Neuronal stem cell (in vitro differentiated cells): Measurements from ENCODE around the gene LPIN1.
A peak's percentile ranks its signal among the peaks of the same experiment; 100 is the strongest.

Source experiments
- DNase-seq: peaks from one replicate; pipeline ENCODE4 v3.0.0-alpha.2; 2013; ENCODE audit warnings: low spot score
- H2AFZ ChIP-seq: one replicate; pipeline ENCODE4 v1.6.1; 2013; ENCODE audit warnings: mild to moderate bottlenecking, low read length, inconsistent platforms
- H2AK5ac ChIP-seq: 2 replicates; pipeline ENCODE4 v1.6.1; 2013; ENCODE audit warnings: low read depth, mild to moderate bottlenecking, inconsistent platforms, low read length, moderate library complexity, mixed read lengths
- H2BK120ac ChIP-seq: 2 replicates; pipeline ENCODE4 v1.6.1; 2013; ENCODE audit warnings: low read depth, mild to moderate bottlenecking, inconsistent platforms, low read length, moderate library complexity, mixed read lengths
- H2BK12ac ChIP-seq: one replicate; pipeline ENCODE4 v1.6.1; 2013; ENCODE audit warnings: low read length, inconsistent platforms
- H2BK15ac ChIP-seq: 2 replicates; pipeline ENCODE4 v1.6.1; 2013; ENCODE audit warnings: mild to moderate bottlenecking, low read length, inconsistent platforms, mixed read lengths
- H2BK5ac ChIP-seq: one replicate; pipeline ENCODE4 v1.6.1; 2013; ENCODE audit warnings: inconsistent platforms, mild to moderate bottlenecking, low read length, moderate library complexity
- H3K14ac ChIP-seq: one replicate; pipeline ENCODE4 v1.6.1; 2013; ENCODE audit warnings: low read length, inconsistent platforms
- H3K18ac ChIP-seq: 2 replicates; pipeline ENCODE4 v1.6.1; 2013; ENCODE audit warnings: low read length, inconsistent platforms
- H3K23ac ChIP-seq: 2 replicates; pipeline ENCODE4 v1.6.1; 2013; ENCODE audit warnings: low read depth, mild to moderate bottlenecking, mixed read lengths, low read length, inconsistent platforms; ENCODE audit not compliant: poor library complexity
- H3K27ac ChIP-seq: replicated peaks from 3 replicates; pipeline ENCODE4 v1.5.1; 2013; ENCODE audit warnings: low read length, inconsistent platforms
- H3K27me3 ChIP-seq, 3 experiments: 2 replicates each; pipeline ENCODE4 v1.6.1; 2013; ENCODE audit warnings: low read length in 3 of 3, mild to moderate bottlenecking in 2 of 3, inconsistent platforms in 1 of 3, low read depth in 1 of 3, mixed read lengths in 1 of 3, moderate library complexity in 1 of 3; ENCODE audit not compliant: control insufficient read depth in 3 of 3, insufficient read depth in 3 of 3
- H3K36me3 ChIP-seq, 2 donors: replicated peaks in 1 of 2; 2 replicates each; pipeline ENCODE4 v1.6.1; 2013; ENCODE audit warnings: low read length in 2 of 2; ENCODE audit not compliant: control insufficient read depth in 2 of 2, insufficient read depth in 2 of 2
- H3K4ac ChIP-seq: 2 replicates; pipeline ENCODE4 v1.6.1; 2013; ENCODE audit warnings: inconsistent platforms, mild to moderate bottlenecking, low read length, moderate library complexity
- H3K4me1 ChIP-seq, 2 donors: 1 replicate in 1 of 2; 2 replicates in 1 of 2; pipeline ENCODE4 v1.6.1; 2013; ENCODE audit warnings: low read length in 2 of 2, low read depth in 1 of 2; ENCODE audit not compliant: control insufficient read depth in 2 of 2, insufficient read depth in 1 of 2
- H3K4me2 ChIP-seq: one replicate; pipeline ENCODE4 v1.6.1; 2013; ENCODE audit warnings: mild to moderate bottlenecking, low read length, inconsistent platforms; ENCODE audit not compliant: insufficient read depth, poor library complexity, severe bottlenecking
- H3K4me3 ChIP-seq, 2 donors: 2 replicates each; pipeline ENCODE4 v1.5.1; 2013; ENCODE audit warnings: low read length in 2 of 2, mild to moderate bottlenecking in 2 of 2, inconsistent platforms in 1 of 2, moderate library complexity in 1 of 2
- H3K79me1 ChIP-seq: one replicate; pipeline ENCODE4 v1.6.1; 2013; ENCODE audit warnings: low read depth, mild to moderate bottlenecking, inconsistent platforms, low read length, moderate library complexity
- H3K9ac ChIP-seq: one replicate; pipeline ENCODE4 v1.6.1; 2013; ENCODE audit warnings: mild to moderate bottlenecking, low read depth, low read length, inconsistent platforms; ENCODE audit not compliant: poor library complexity
- H3K9me3 ChIP-seq, 2 donors: replicated peaks in 1 of 2; 2 replicates each; pipeline versions ENCODE3 to v1.6.1; 2013; ENCODE audit warnings: low read length in 2 of 2, mild to moderate bottlenecking in 2 of 2, inconsistent platforms in 1 of 2, low read depth in 1 of 2, mixed read lengths in 1 of 2, moderate library complexity in 1 of 2; ENCODE audit not compliant: control insufficient read depth in 2 of 2, insufficient read depth in 1 of 2
- H4K8ac ChIP-seq: one replicate; pipeline ENCODE4 v1.6.1; 2013; ENCODE audit warnings: low read depth, mild to moderate bottlenecking, inconsistent platforms, low read length, moderate library complexity
- H4K91ac ChIP-seq: one replicate; pipeline ENCODE4 v1.6.1; 2013; ENCODE audit warnings: low read length, low read depth, mild to moderate bottlenecking, inconsistent platforms; ENCODE audit not compliant: poor library complexity
- WGBS, 2 donors: extraction: QIAGEN DNeasy Blood & Tissue Kit; methylation state at CpG; one replicate each; pipeline ENCODE4 v1.1.7; 2013; ENCODE audit warnings: missing lambda C conversion rate in 2 of 2, mixed read lengths in 1 of 2; ENCODE audit not compliant: insufficient read length in 2 of 2, insufficient replicate concordance in 1 of 2; ENCODE audit errors: extremely low coverage in 2 of 2; 5-methylcytosine and 5-hydroxymethylcytosine counted together

Gene LPIN1

DNA sequence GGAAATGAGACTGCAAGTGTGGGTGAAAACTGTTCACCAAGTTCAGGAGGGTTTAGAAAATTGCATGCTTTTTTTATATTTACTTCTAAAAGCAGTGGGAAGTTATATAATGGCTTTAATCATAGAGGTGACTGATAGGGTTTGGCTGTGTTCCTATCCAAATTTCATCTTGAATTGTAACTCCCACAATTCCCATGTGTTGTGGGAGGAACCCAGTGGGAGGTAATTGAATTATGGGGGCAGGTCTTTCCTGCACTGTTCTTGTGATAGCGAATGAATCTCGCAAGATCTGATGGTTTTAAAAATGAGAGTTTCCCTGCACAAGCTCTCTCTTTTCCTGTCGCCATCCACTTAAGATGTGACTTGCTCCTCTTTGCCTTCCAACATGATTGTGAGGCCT lies 40.7 kb upstream of the LPIN1 start:
- Histone ChIP-seq H3K4me1 (no peaks in the 10 kb centered on the region), H3K27me3 (no peaks in the 10 kb centered on the region), H2BK120ac (no peak overlapping the region), H3K14ac (no peak overlapping the region), H2AK5ac (no peak overlapping the region), H3K18ac (no peak overlapping the region), H2BK12ac (no peak overlapping the region), H2BK5ac (no peak overlapping the region), H3K79me1 (no peaks in the 10 kb centered on the region), H3K9me3 (peaks cover 0 to 4% of the 10 kb centered on the region in 2 donors), H2BK15ac (no peak overlapping the region), H2AFZ (no peak overlapping the region), H3K4me3 (no peak overlapping the region), H4K91ac (no peak overlapping the region), H3K4ac (no peak overlapping the region), H3K23ac (no peak overlapping the region), H3K9ac (no peak overlapping the region), H3K36me3 (no peaks in the 10 kb centered on the region), H4K8ac (no peak overlapping the region), H3K27ac (no peak overlapping the region), H3K4me2 (no peak overlapping the region)
- no CpG with 5 or more reads among the region's 3 CpGs for WGBS, 2 donors
- DNase-seq = no peak

DNA sequence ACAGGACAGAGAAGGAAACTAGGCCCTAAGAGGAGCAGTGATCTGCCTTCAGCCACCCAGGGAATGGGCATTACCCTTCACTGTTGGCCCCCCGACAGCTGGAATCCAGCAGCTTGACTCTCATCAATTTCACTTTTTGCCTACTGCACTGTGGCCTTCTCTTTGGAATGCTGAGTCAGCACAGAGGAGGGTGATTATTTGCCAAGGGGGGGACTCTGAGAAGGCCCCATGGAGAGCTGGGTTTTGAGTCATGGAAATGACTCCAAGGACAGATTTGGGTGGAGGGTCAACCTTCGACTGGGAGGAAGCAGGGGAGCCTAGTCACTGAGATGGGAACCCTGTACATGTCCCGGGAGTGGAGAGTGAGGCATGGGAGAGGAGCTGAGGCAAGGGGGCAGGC lies 38.3 kb upstream of the LPIN1 start:
- H3K27ac ChIP-seq = no peak overlapping the region
- no peak overlapping the region for H2BK120ac ChIP-seq
- no peak overlapping the region for H4K8ac ChIP-seq
- no peak overlapping the region for H4K91ac ChIP-seq
- no peak overlapping the region for H3K23ac ChIP-seq
- H2BK5ac ChIP-seq = no peak overlapping the region
- H2BK15ac ChIP-seq = no peak overlapping the region
- no peak overlapping the region for H3K4me3 ChIP-seq
- no peak overlapping the region for H3K14ac ChIP-seq
- no peak for DNase-seq
- no peak overlapping the region for H3K4ac ChIP-seq
- H3K27me3 ChIP-seq = peaks cover 0 to 14% (median 0%) of the 10 kb centered on the region in 3 experiments
- H3K4me2 ChIP-seq = no peak overlapping the region
- peak overlapping the region; percentile 21 for H3K18ac ChIP-seq
- peaks cover 0 to 4% of the 10 kb centered on the region in 2 donors for H3K9me3 ChIP-seq
- no CpG with 5 or more reads among the region's 3 CpGs for WGBS, 2 donors
- H3K4me1 ChIP-seq = no peaks in the 10 kb centered on the region
- H3K79me1 ChIP-seq = no peaks in the 10 kb centered on the region
- no peaks in the 10 kb centered on the region for H3K36me3 ChIP-seq
- H2AK5ac ChIP-seq = no peak overlapping the region
- H2AFZ ChIP-seq = no peak overlapping the region
- H3K9ac ChIP-seq = peak overlapping the region; percentile 5
- H2BK12ac ChIP-seq = no peak overlapping the region

- peaks cover 0 to 21% (median 0%) of the 10 kb centered on the region in 3 experiments for H3K27me3 ChIP-seq
Observed at GRCh38 chr2:11709293-11709692, 37.1 kb upstream of the LPIN1 start.

GRCh38 chr2:11710210-11710609 lies 36.2 kb upstream of the LPIN1 start:
- Histone ChIP-seq H3K9me3 (peaks cover 0 to 3% of the 10 kb centered on the region in 2 donors), H3K4me1 (no peaks in the 10 kb centered on the region), H3K27ac (no peak overlapping the region), H4K8ac (no peak overlapping the region), H2AFZ (no peak overlapping the region), H3K4me3 (no peak overlapping the region), H3K14ac (no peak overlapping the region), H3K23ac (no peak overlapping the region), H3K18ac (no peak overlapping the region), H3K79me1 (no peaks in the 10 kb centered on the region), H2BK120ac (no peak overlapping the region), H3K4ac (no peak overlapping the region), H3K9ac (no peak overlapping the region), H2AK5ac (no peak overlapping the region), H3K4me2 (no peak overlapping the region), H2BK5ac (no peak overlapping the region), H4K91ac (no peak overlapping the region), H2BK15ac (no peak overlapping the region), H3K27me3 (peaks cover 0 to 28% (median 0%) of the 10 kb centered on the region in 3 experiments), H2BK12ac (no peak overlapping the region), H3K36me3 (no peaks in the 10 kb centered on the region)
- no peak for DNase-seq
- no CpG with 5 or more reads among the region's 3 CpGs for WGBS, 2 donors

More at GRCh38 chr2:11709293-11709692, 37.1 kb upstream of the LPIN1 start:
- no peaks in the 10 kb centered on the region for H3K4me1 ChIP-seq
- no peak overlapping the region for H2BK120ac ChIP-seq
- H3K4ac ChIP-seq = no peak overlapping the region
- no peak overlapping the region for H2BK5ac ChIP-seq
- H2AK5ac ChIP-seq = no peak overlapping the region
- no peaks in the 10 kb centered on the region for H3K36me3 ChIP-seq
- H3K4me3 ChIP-seq = no peak overlapping the region
- WGBS, 2 donors = no CpG with 5 or more reads among the region's 8 CpGs
- no peak overlapping the region for H3K14ac ChIP-seq
- peaks cover 0 to 4% of the 10 kb centered on the region in 2 donors for H3K9me3 ChIP-seq
- H3K4me2 ChIP-seq = no peak overlapping the region
- H2BK15ac ChIP-seq = no peak overlapping the region
- H2AFZ ChIP-seq = no peak overlapping the region
- H4K8ac ChIP-seq = no peak overlapping the region
- H4K91ac ChIP-seq = no peak overlapping the region
- no peak for DNase-seq
- H3K79me1 ChIP-seq = no peaks in the 10 kb centered on the region
- H3K23ac ChIP-seq = no peak overlapping the region
- H3K27ac ChIP-seq = no peak overlapping the region
- H2BK12ac ChIP-seq = no peak overlapping the region
- no peak overlapping the region for H3K9ac ChIP-seq
- no peak overlapping the region for H3K18ac ChIP-seq
